ENCODE data around the gene LCN1. TPM values are rescaled to one million over a fixed set of nuclear protein-coding genes. Genes with fewer than 3 reads are reported as not detected.

Gene LCN1
- total and polyA plus RNA-seq, 2 of the 8 experiments (the other 6 are each of a cell fraction or from before 2014, with no cell fraction given), result not detected

DNA sequence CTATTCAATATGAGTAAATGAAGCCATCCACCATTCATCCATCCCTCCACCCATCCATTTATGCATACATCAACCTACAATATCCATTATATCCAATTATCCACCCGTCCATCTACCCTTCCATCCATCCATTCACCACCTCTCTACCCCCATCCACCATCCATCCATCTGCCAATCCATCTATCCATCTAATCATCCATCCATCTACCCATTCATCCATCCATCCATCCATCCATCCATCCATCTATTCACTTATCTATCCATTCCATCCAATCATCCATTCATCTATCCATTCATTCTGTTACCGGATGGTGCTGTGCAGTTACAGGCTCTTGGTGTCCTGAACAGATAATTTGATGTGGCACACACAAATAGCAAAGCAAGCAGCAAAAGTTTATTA is 51.0 kb downstream of the LCN1 start:
- Histone ChIP-seq H3K4ac (replicated peaks; ENCODE audit: insufficient read length, low read depth, low read length) (no peak overlapping the region), H3K36me3 (ENCODE audit: control insufficient read depth in 2 of 4, insufficient read depth in 4 of 4, low read length in 3 of 4) (no peaks in the 10 kb centered on the region), H3K9ac (replicated peaks in 1 of 4; ENCODE audit: extremely low read depth in 1 of 4, low read depth in 3 of 4, low read length in 3 of 4) (no peak overlapping the region), H4K5ac (ENCODE audit: insufficient read length, low read depth, low read length) (no peak overlapping the region), H3K18ac (ENCODE audit: extremely low read depth, low read length) (no peak overlapping the region), H3K14ac (ENCODE audit: insufficient read length) (no peak overlapping the region), H2AFZ (ENCODE audit: low read length) (no peak overlapping the region), H4K20me1 (replicated peaks in 1 of 2; ENCODE audit: control insufficient read depth in 1 of 2, insufficient read depth in 2 of 2, low read length in 2 of 2) (peaks cover 0 to 4% of the 10 kb centered on the region in 2 experiments), H2BK120ac (replicated peaks; ENCODE audit: low read depth, low read length) (no peak overlapping the region), H2BK20ac (ENCODE audit: low read length) (no peak overlapping the region), H2AK5ac (ENCODE audit: low read depth, low read length) (no peak overlapping the region), H3K4me1 (replicated peaks in 1 of 4; ENCODE audit: control insufficient read depth in 3 of 4, insufficient read depth in 4 of 4, low read length in 3 of 4) (0 out of 7 replicates have a peak, but pooled peaks cover 0 to 3% (median 0%) of the 10 kb centered on the region in 4 experiments), H3K23me2 (ENCODE audit: low read depth, low read length) (peaks cover 10% of the 10 kb centered on the region; the same call in 1 of the 2 replicates), H3K23ac (ENCODE audit: insufficient read length) (no peak overlapping the region), H3K4me3 (ENCODE audit: extremely low read depth in 1 of 4, insufficient read depth in 2 of 4, low read depth in 3 of 4, low read length in 4 of 4) (no peak overlapping the region), H3K27me3 (replicated peaks in 1 of 4; ENCODE audit: control insufficient read depth in 3 of 4, extremely low read depth in 1 of 4, insufficient read depth in 3 of 4, low read length in 3 of 4) (no peaks in the 10 kb centered on the region), H2BK12ac (ENCODE audit: low read depth, low read length) (no peak overlapping the region), H3K56ac (replicated peaks; ENCODE audit: insufficient read length, low read depth, low read length) (no peak overlapping the region), H3K4me2 (ENCODE audit: insufficient read depth in 1 of 2, low read depth in 2 of 2, low read length in 2 of 2) (no peak overlapping the region), H4K91ac (replicated peaks; ENCODE audit: insufficient read length, low read length) (no peak overlapping the region), H4K8ac (ENCODE audit: extremely low read depth, insufficient read depth, low read length) (no peak overlapping the region), H2BK15ac (ENCODE audit: low read length) (no peak overlapping the region), H2BK5ac (ENCODE audit: low read depth, low read length) (no peak overlapping the region), H3K9me3 (ENCODE audit: insufficient read depth in 2 of 2, low read depth in 1 of 2, low read length in 1 of 2) (peaks cover 0 to 13% of the 10 kb centered on the region in 2 experiments; a peak in 3 of 4 replicates), H3K79me2 (ENCODE audit: control insufficient read depth in 1 of 2, insufficient read depth in 2 of 2, low read length in 2 of 2) (no peaks in the 10 kb centered on the region), H3K27ac (ENCODE audit: low read depth, low read length) (no peak overlapping the region), H3K79me1 (ENCODE audit: low read depth, low read length) (no peaks in the 10 kb centered on the region)
- WGBS, 2 experiments (ENCODE audit: extremely low coverage in 1 of 2, insufficient coverage in 1 of 2, insufficient read length in 1 of 2, insufficient replicate concordance in 2 of 2, low coverage in 1 of 2, low lambda C conversion rate in 2 of 2, missing lambda C conversion rate in 1 of 2), result 96 to 100% methylated on average over 1 to 2 of the region's 2 CpGs
- CTCF ChIA-PET (ENCODE audit: partially characterized antibody), result no interaction called here
- DNase-seq (ENCODE audit: low read depth in 1 of 2, low spot score in 2 of 2) (no peak), FAIRE-seq (no peak)
- POLR2A ChIA-PET (ENCODE audit: partially characterized antibody), result no interaction called here
- TF ChIP-seq TCF12 (IDR thresholded peaks at IDR 0.05; ENCODE audit: low read depth, low read length) (no peak), POU5F1 (IDR thresholded peaks at IDR 0.05; ENCODE audit: low read depth, low read length) (no peak), RAD21 (IDR thresholded peaks at IDR 0.05 in 1 of 2, conservative IDR thresholded peaks at IDR 0.05 in 1 of 2; ENCODE audit: low read depth in 2 of 2, low read length in 2 of 2) (no peak), SAP30 (IDR thresholded peaks at IDR 0.05; ENCODE audit: insufficient read depth, insufficient replicate concordance, low read length) (no peak), YY1 (IDR thresholded peaks at IDR 0.05; ENCODE audit: low read depth, low read length) (no peak), POLR2A (IDR thresholded peaks at IDR 0.05; ENCODE audit: control extremely low read depth in 1 of 2, low read depth in 2 of 2, low read length in 2 of 2) (no peak), ZNF274 (IDR thresholded peaks at IDR 0.05; ENCODE audit: borderline replicate concordance, extremely low read depth, low read length) (no peak), SRF (IDR thresholded peaks at IDR 0.05; ENCODE audit: low read depth, low read length) (no peak), TAF1 (IDR thresholded peaks at IDR 0.05; ENCODE audit: low read depth, low read length) (no peak)

All from H1 (cell line).